Natural killer cell (primary cell): ENCODE results near the gene RYR2. TPM values are rescaled to one million over a fixed set of nuclear protein-coding genes. Genes with fewer than 3 reads are reported as not detected.

Experiments used
- ATAC-seq, 3 donors: fragments of 150-1000 bp in 2 of 3; fragments of 200-7000 bp in 1 of 3; cut with Tn5 transposase; 1 replicate in 1 of 3; 2 replicates in 2 of 3; pipeline ENCODE4 v1.10.0; 2021; ENCODE audit warnings: mild to moderate bottlenecking in 2 of 3, moderate library complexity in 2 of 3
- DNase-seq, 2 donors: peaks; one replicate each; pipeline versions ENCODE4 v3.0.0 to v3.0.0-alpha.2; 2013 to 2021; ENCODE audit warnings: mixed read lengths in 1 of 2
- H3K27ac ChIP-seq: one replicate; pipeline ENCODE4 v1.5.1; 2013; ENCODE audit warnings: mild to moderate bottlenecking, low read length
- H3K27me3 ChIP-seq: one replicate; pipeline ENCODE4 v1.6.1; 2013; ENCODE audit warnings: low read length; ENCODE audit not compliant: control insufficient read depth, insufficient read depth
- H3K36me3 ChIP-seq: one replicate; pipeline ENCODE4 v1.6.1; 2013; ENCODE audit warnings: low read length; ENCODE audit not compliant: control insufficient read depth, insufficient read depth
- H3K4me1 ChIP-seq: one replicate; pipeline ENCODE4 v1.6.1; 2013; ENCODE audit warnings: low read length; ENCODE audit not compliant: control insufficient read depth, insufficient read depth
- H3K4me3 ChIP-seq: one replicate; pipeline ENCODE4 v1.5.1; 2013; ENCODE audit warnings: low read length
- H3K9me3 ChIP-seq: one replicate; pipeline ENCODE4 v1.6.1; 2013; ENCODE audit warnings: low read length; ENCODE audit not compliant: control insufficient read depth, insufficient read depth
- H3K27ac Mint-ChIP-seq, 2 donors: one replicate each; pipeline ENCODE4 v1.8.0; 2022; ENCODE audit warnings: mild to moderate bottlenecking in 2 of 2, mixed read lengths in 2 of 2, moderate library complexity in 1 of 2
- H3K27me3 Mint-ChIP-seq, 2 donors: one replicate each; pipeline ENCODE4 v1.8.0; 2022; ENCODE audit warnings: low read depth in 2 of 2, mixed read lengths in 2 of 2
- H3K36me3 Mint-ChIP-seq: one replicate; pipeline ENCODE4 v1.8.0; 2022; ENCODE audit warnings: mixed read lengths
- H3K4me1 Mint-ChIP-seq, 2 donors: one replicate each; pipeline ENCODE4 v1.8.0; 2022; ENCODE audit warnings: mixed read lengths in 2 of 2
- H3K4me3 Mint-ChIP-seq: one replicate; pipeline ENCODE4 v1.8.0; 2022; ENCODE audit warnings: mild to moderate bottlenecking, moderate library complexity, mixed read lengths
- H3K9me3 Mint-ChIP-seq, 2 donors: one replicate each; pipeline ENCODE4 v1.8.0; 2022; ENCODE audit warnings: mixed read lengths in 2 of 2
- CTCF ChIP-seq: fragments of 200-600 bp; IDR thresholded peaks from one replicate; pipeline ENCODE4 v1.8.0; 2022; ENCODE audit warnings: antibody characterized with exemption
- WGBS: methylation state at CpG from one replicate; pipeline ENCODE4 v1.1.7; 2013; ENCODE audit warnings: missing lambda C conversion rate; ENCODE audit not compliant: insufficient coverage; 5-methylcytosine and 5-hydroxymethylcytosine counted together
- intact Hi-C: fragments of 100-400 bp; cut with micrococcal nuclease; formaldehyde crosslinking; loops from one replicate; pipeline ENCODE4 v1.14.2; 2022
- total RNA-seq, 4 donors: library from RNA; stranded (reverse); fragments of 120-200 nt in 1 of 4; gene quantifications; one replicate each; pipeline versions ENCODE4 v1.2.3 to v1.2.4, GENCODE V29; 2013 to 2022

Gene RYR2
- total RNA-seq, 3 donors from 2014 or later (not counting 1 experiment from before 2014, with no cell fraction given), result 0.13 to 1.2 (median 0.38) TPM

GRCh38 chr1:237164406-237165352, 122.7 kb downstream of the RYR2 start:
- intact Hi-C loops, result no loop called here
- no peaks in the 10 kb centered on the region for H3K27me3 ChIP-seq
- Mint-ChIP-seq H3K27ac (no peak overlapping the region), H3K4me3 (no peak overlapping the region), H3K27me3 (no peaks in the 10 kb centered on the region), H3K36me3 (no peaks in the 10 kb centered on the region), H3K4me1 (no peaks in the 10 kb centered on the region), H3K9me3 (peaks cover 0 to 2% of the 10 kb centered on the region in 2 donors)
- H3K27ac ChIP-seq, result no peak overlapping the region
- no peaks in the 10 kb centered on the region for H3K36me3 ChIP-seq
- no peak for TF ChIP-seq CTCF
- ATAC-seq (no peak), DNase-seq (no peak)
- H3K9me3 ChIP-seq, result no peaks in the 10 kb centered on the region
- 86% methylated on average over 5 of the region's 8 CpGs for WGBS
- H3K4me1 ChIP-seq, result no peaks in the 10 kb centered on the region
- no peak overlapping the region for H3K4me3 ChIP-seq

GRCh38 chr1:237166086-237166485, 124.1 kb downstream of the RYR2 start:
- Histone ChIP-seq H3K27me3 (no peaks in the 10 kb centered on the region), H3K36me3 (no peaks in the 10 kb centered on the region), H3K4me3 (no peak overlapping the region), H3K4me1 (no peaks in the 10 kb centered on the region), H3K27ac (no peak overlapping the region), H3K9me3 (no peaks in the 10 kb centered on the region)
- Mint-ChIP-seq H3K36me3 (no peaks in the 10 kb centered on the region), H3K27me3 (no peaks in the 10 kb centered on the region), H3K9me3 (peaks cover 0 to 2% of the 10 kb centered on the region in 2 donors), H3K4me1 (no peaks in the 10 kb centered on the region), H3K27ac (no peak overlapping the region), H3K4me3 (no peak overlapping the region)
- TF ChIP-seq CTCF, result no peak
- intact Hi-C loops, result no loop called here
- 62% methylated on average over 1 of the region's 1 CpG for WGBS
- ATAC-seq (no peak), DNase-seq (no peak)

GRCh38 chr1:237166593-237167101, 124.7 kb downstream of the RYR2 start:
- no peaks in the 10 kb centered on the region for H3K4me1 ChIP-seq
- no peak overlapping the region for H3K27ac ChIP-seq
- no peak overlapping the region for H3K4me3 Mint-ChIP-seq
- WGBS, result 77% methylated on average over 3 of the region's 4 CpGs
- H3K27me3 ChIP-seq, result no peaks in the 10 kb centered on the region
- H3K36me3 Mint-ChIP-seq, result no peaks in the 10 kb centered on the region
- intact Hi-C loops, result no loop called here
- no peaks in the 10 kb centered on the region for H3K9me3 ChIP-seq
- no peaks in the 10 kb centered on the region for H3K4me1 Mint-ChIP-seq
- no peak overlapping the region for H3K4me3 ChIP-seq
- no peaks in the 10 kb centered on the region for H3K36me3 ChIP-seq
- DNase-seq (no peak), ATAC-seq (no peak)
- no peaks in the 10 kb centered on the region for H3K27me3 Mint-ChIP-seq
- TF ChIP-seq CTCF, result no peak
- peaks cover 0 to 2% of the 10 kb centered on the region in 2 donors for H3K9me3 Mint-ChIP-seq
- no peak overlapping the region for H3K27ac Mint-ChIP-seq
